ENCODE measurements around the gene SYMPK. TPM values are rescaled to one million over a fixed set of nuclear protein-coding genes. Genes with fewer than 3 reads are reported as not detected.
A peak's percentile ranks its signal among the peaks of the same experiment; 100 is the strongest.

SYMPK gene
- total RNA-seq, 1 donor from 2014 or later: 73.1 TPM

- DNase-seq (peak; percentile 99), ATAC-seq (peak; percentile 97 to 98)
- peak overlapping the region; percentile 85 for H3K4me3 ChIP-seq
- peaks cover 19% of the 10 kb centered on the region for H3K4me1 ChIP-seq
- TF ChIP-seq, protein P1, sequence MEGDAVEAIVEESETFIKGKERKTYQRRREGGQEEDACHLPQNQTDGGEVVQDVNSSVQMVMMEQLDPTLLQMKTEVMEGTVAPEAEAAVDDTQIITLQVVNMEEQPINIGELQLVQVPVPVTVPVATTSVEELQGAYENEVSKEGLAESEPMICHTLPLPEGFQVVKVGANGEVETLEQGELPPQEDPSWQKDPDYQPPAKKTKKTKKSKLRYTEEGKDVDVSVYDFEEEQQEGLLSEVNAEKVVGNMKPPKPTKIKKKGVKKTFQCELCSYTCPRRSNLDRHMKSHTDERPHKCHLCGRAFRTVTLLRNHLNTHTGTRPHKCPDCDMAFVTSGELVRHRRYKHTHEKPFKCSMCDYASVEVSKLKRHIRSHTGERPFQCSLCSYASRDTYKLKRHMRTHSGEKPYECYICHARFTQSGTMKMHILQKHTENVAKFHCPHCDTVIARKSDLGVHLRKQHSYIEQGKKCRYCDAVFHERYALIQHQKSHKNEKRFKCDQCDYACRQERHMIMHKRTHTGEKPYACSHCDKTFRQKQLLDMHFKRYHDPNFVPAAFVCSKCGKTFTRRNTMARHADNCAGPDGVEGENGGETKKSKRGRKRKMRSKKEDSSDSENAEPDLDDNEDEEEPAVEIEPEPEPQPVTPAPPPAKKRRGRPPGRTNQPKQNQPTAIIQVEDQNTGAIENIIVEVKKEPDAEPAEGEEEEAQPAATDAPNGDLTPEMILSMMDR (IDR thresholded peaks at IDR 0.05): no peak
- H3K36me3 ChIP-seq: peaks cover 27% of the 10 kb centered on the region
- peak overlapping the region; percentile 74 for H3K27ac ChIP-seq
- H3K9me3 ChIP-seq: no peaks in the 10 kb centered on the region
- intact Hi-C loops (cut with DNase I): no loop called here
- no peaks in the 10 kb centered on the region for H3K27me3 ChIP-seq (ENCODE audit: low read depth)
Observed at GRCh38 chr19:45902651-45903625, 40.0 kb upstream of the SYMPK start.

DNA sequence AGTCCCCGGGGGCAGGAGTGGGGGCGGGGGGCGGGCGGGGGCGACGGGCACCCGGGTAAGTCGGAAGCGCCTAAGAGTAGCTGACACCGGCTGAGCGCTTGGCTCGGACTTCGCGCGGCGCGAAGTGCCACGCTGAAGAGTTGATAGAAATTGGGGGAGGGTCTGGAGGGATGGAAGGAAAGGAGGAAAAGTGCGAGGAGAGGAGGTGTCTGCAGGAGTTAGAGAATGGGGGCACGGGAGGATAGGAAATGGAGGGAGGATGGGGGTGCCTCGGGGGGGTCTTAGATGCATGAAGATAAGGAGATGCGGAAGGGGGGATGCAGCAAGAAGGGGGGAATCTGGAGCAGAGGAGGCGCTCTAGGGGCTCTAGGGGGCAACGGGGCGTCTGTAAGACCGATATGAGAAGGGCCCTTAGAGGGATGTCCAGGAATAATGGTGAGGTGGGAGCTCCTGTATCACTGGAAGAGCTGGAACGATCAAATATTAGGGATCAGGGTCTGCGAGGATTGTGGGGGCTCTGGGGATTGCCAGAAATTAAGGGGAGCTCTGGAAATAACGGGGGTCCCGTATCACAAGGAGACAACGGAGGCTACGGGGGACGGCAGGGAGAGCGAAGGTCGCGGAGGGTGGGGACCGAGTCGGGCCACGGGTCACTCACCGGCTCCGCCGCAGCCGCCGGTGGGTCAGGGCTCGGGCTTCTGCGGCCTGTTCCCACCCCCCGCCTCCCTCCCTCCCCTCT is 39.1 kb upstream of the SYMPK start, which contains the start of gene MYPOP:
MYPOP (minus strand) TSS at position 702 of the 739 bp plus-strand sequence. CDS start 840 bp downstream, outside the sequence.
- H3K4me3 ChIP-seq: peak within 1 kb of the TSS; percentile 85
- intact Hi-C loops (cut with DNase I): no loop called here
- TF ChIP-seq, protein P1 (IDR thresholded peaks at IDR 0.05): no peak
- no peaks in the 10 kb centered on the region for H3K9me3 ChIP-seq
- ATAC-seq (no peak), DNase-seq (no peak)
- peaks cover 19% of the 10 kb centered on the region for H3K4me1 ChIP-seq
- H3K27ac ChIP-seq: peak within 1 kb of the TSS; percentile 74
- no peaks in the 10 kb centered on the region for H3K27me3 ChIP-seq (ENCODE audit: low read depth)
- peaks cover 35% of the 10 kb centered on the region for H3K36me3 ChIP-seq

GRCh38 chr19:45901432-45901911 is 38.5 kb upstream of the SYMPK start:
- ATAC-seq: no peak
- Histone ChIP-seq H3K27me3 (ENCODE audit: low read depth) (no peaks in the 10 kb centered on the region), H3K4me1 (peaks cover 19% of the 10 kb centered on the region), H3K27ac (peak overlapping the region; percentile 48), H3K4me3 (peak overlapping the region; percentile 85), H3K36me3 (peaks cover 37% of the 10 kb centered on the region), H3K9me3 (no peaks in the 10 kb centered on the region)
- intact Hi-C loops (cut with DNase I): no loop called here
- DNase-seq: peak; percentile 80
- TF ChIP-seq, protein P1 (IDR thresholded peaks at IDR 0.05): no peak

DNA sequence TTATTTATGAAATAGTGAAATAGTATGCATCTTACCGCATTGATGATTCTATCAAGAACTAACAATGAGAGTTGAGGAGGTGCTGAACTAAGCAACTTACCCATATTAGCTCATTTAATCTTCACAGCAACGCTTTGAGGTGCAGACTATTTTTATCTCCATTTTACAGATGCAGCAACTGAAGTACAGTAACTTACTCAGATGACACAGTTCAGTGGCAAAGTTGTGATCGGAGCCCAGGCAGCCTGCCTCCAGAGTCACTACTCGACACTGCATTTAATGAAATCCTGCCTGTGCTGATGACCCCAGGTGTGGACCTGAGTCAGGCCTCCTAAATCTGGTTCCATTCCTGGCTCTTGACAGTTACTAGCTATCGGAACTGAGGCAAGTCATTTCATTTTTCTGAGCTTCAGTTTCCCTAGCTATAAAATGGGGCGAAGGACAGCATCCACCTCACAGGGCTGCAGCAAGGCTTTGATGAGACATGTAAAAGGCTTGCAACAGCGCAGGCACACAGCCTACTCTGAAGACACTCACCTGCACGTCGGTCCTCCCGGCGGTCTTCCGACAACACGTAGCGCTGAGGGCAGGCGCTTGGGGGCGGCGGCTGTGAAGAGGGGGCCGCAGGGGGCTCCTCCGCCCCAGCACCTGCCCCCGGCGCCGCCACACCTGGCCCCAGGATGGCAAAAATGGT is 37.9 kb upstream of the SYMPK start:
- H3K27ac ChIP-seq: no peak overlapping the region
- H3K36me3 ChIP-seq: peaks cover 43% of the 10 kb centered on the region
- ATAC-seq (no peak), DNase-seq (no peak)
- peak overlapping the region; percentile 85 for H3K4me3 ChIP-seq
- TF ChIP-seq, protein P1 (IDR thresholded peaks at IDR 0.05): no peak
- no peaks in the 10 kb centered on the region for H3K27me3 ChIP-seq (ENCODE audit: low read depth)
- H3K4me1 ChIP-seq: peaks cover 19% of the 10 kb centered on the region
- no peaks in the 10 kb centered on the region for H3K9me3 ChIP-seq
- intact Hi-C loops (cut with DNase I): no loop called here

All from lower lobe of right lung (tissue), 2 donors.